H9 (cell line): Measurements from ENCODE around the gene ALOX5. TPM values are rescaled to one million over a fixed set of nuclear protein-coding genes. Genes with fewer than 3 reads are reported as not detected.
"Not testable (repeated sequence)": the region's sequence is repeated elsewhere in the genome, so short reads cannot be mapped to it uniquely, and the experiment has no call there.

Source experiments
- DNase-seq: peaks from one replicate; pipeline ENCODE4 v3.0.0-alpha.2; 2017
- H2AFZ ChIP-seq: one replicate; pipeline ENCODE4 v1.6.1; 2013; ENCODE audit warnings: mild to moderate bottlenecking, low read length, control low read depth, moderate library complexity
- H2AK5ac ChIP-seq: 2 replicates; pipeline ENCODE4 v1.6.1; 2013; ENCODE audit warnings: low read length, control low read depth, mixed read lengths; ENCODE audit not compliant: insufficient read length
- H2BK120ac ChIP-seq: one replicate; pipeline ENCODE4 v1.6.1; 2013; ENCODE audit warnings: low read depth, mild to moderate bottlenecking, low read length, control low read depth, inconsistent platforms; ENCODE audit not compliant: poor library complexity, severe bottlenecking
- H2BK12ac ChIP-seq: 2 replicates; pipeline ENCODE4 v1.6.1; 2013; ENCODE audit warnings: low read length, control low read depth, mixed read lengths, low read depth; ENCODE audit not compliant: insufficient read length
- H2BK15ac ChIP-seq: 2 replicates; pipeline ENCODE4 v1.6.1; 2013; ENCODE audit warnings: low read depth, low read length, control low read depth
- H2BK20ac ChIP-seq: one replicate; pipeline ENCODE4 v1.6.1; 2013; ENCODE audit warnings: low read depth, mild to moderate bottlenecking, low read length, control low read depth, inconsistent platforms; ENCODE audit not compliant: poor library complexity, severe bottlenecking
- H2BK5ac ChIP-seq: 2 replicates; pipeline ENCODE4 v1.6.1; 2013; ENCODE audit warnings: low read length, control low read depth, mixed read lengths; ENCODE audit not compliant: insufficient read length
- H3K14ac ChIP-seq: 2 replicates; pipeline ENCODE4 v1.6.1; 2013; ENCODE audit warnings: low read length, control low read depth; ENCODE audit not compliant: insufficient read depth
- H3K18ac ChIP-seq: 2 replicates; pipeline ENCODE4 v1.6.1; 2013; ENCODE audit warnings: low read depth, mild to moderate bottlenecking, mixed read lengths, low read length, control low read depth; ENCODE audit not compliant: insufficient read length
- H3K23ac ChIP-seq: 2 replicates; pipeline ENCODE4 v1.6.1; 2013; ENCODE audit warnings: low read length, control low read depth, mixed read lengths, low read depth; ENCODE audit not compliant: insufficient read length
- H3K23me2 ChIP-seq: 2 replicates; pipeline ENCODE4 v1.6.1; 2013; ENCODE audit warnings: low read depth, mild to moderate bottlenecking, mixed read lengths, low read length, control low read depth; ENCODE audit not compliant: insufficient read length, poor library complexity, severe bottlenecking
- H3K27ac ChIP-seq: 2 replicates; pipeline ENCODE4 v1.5.1; 2013; ENCODE audit warnings: low read length, control low read depth, mixed read lengths, low read depth; ENCODE audit not compliant: insufficient read length
- H3K27me3 ChIP-seq: 2 replicates; pipeline ENCODE4 v1.6.1; 2013; ENCODE audit warnings: low read length, control low read depth, inconsistent platforms; ENCODE audit not compliant: insufficient read depth
- H3K4ac ChIP-seq: 2 replicates; pipeline ENCODE4 v1.6.1; 2013; ENCODE audit warnings: low read depth, mild to moderate bottlenecking, control low read depth, inconsistent platforms, low read length, moderate library complexity
- H3K4me1 ChIP-seq: 2 replicates; pipeline ENCODE4 v1.6.1; 2013; ENCODE audit warnings: low read length, control low read depth, inconsistent platforms; ENCODE audit not compliant: insufficient read depth
- H3K4me2 ChIP-seq: 2 replicates; pipeline ENCODE4 v1.6.1; 2013; ENCODE audit warnings: low read length, control low read depth, mixed read lengths; ENCODE audit not compliant: insufficient read length, insufficient read depth
- H3K56ac ChIP-seq: 2 replicates; pipeline ENCODE4 v1.6.1; 2013; ENCODE audit warnings: low read depth, mild to moderate bottlenecking, mixed read lengths, low read length, control low read depth; ENCODE audit not compliant: insufficient read length
- H3K79me1 ChIP-seq: 2 replicates; pipeline ENCODE4 v1.6.1; 2013; ENCODE audit warnings: low read depth, mild to moderate bottlenecking, moderate library complexity, low read length, control low read depth, inconsistent platforms; ENCODE audit not compliant: insufficient read depth, poor library complexity, severe bottlenecking
- H3K79me2 ChIP-seq: 2 replicates; pipeline ENCODE4 v1.6.1; 2013; ENCODE audit warnings: low read length, control low read depth, inconsistent platforms; ENCODE audit not compliant: insufficient read depth
- H3K9ac ChIP-seq: 2 replicates; pipeline ENCODE4 v1.6.1; 2013; ENCODE audit warnings: low read length, control low read depth, mixed read lengths; ENCODE audit not compliant: insufficient read length; ENCODE audit errors: extremely low read depth
- H3K9me3 ChIP-seq: one replicate; pipeline ENCODE4 v1.6.1; 2013; ENCODE audit warnings: low read depth, low read length, inconsistent platforms; ENCODE audit not compliant: control insufficient read depth
- H3T11ph ChIP-seq: one replicate; pipeline ENCODE4 v1.6.1; 2013; ENCODE audit warnings: mild to moderate bottlenecking, low read length, control low read depth, inconsistent platforms
- H4K20me1 ChIP-seq: one replicate; pipeline ENCODE4 v1.6.1; 2013; ENCODE audit not compliant: control insufficient read depth, insufficient read length, insufficient read depth
- H4K5ac ChIP-seq: 2 replicates; pipeline ENCODE4 v1.6.1; 2013; ENCODE audit warnings: low read depth, mild to moderate bottlenecking, mixed read lengths, low read length, control low read depth; ENCODE audit not compliant: insufficient read length
- H4K8ac ChIP-seq: replicated peaks from 2 replicates; pipeline ENCODE4 v1.6.1; 2013; ENCODE audit warnings: low read length, control low read depth, mixed read lengths, low read depth; ENCODE audit not compliant: insufficient read length
- H4K91ac ChIP-seq: 2 replicates; pipeline ENCODE4 v1.6.1; 2013; ENCODE audit warnings: low read depth, mild to moderate bottlenecking, moderate library complexity, mixed read lengths, low read length, control low read depth; ENCODE audit not compliant: insufficient read length
- H3K27ac Mint-ChIP-seq, 3 experiments: 2 replicates in 2 of 3; 3 replicates in 1 of 3; pipeline ENCODE4 v1.8.0; 2020 to 2021; ENCODE audit warnings: mixed read lengths in 3 of 3, mild to moderate bottlenecking in 1 of 3, moderate library complexity in 1 of 3
- H3K27me3 Mint-ChIP-seq: 2 replicates; pipeline ENCODE4 v1.8.0; 2021; ENCODE audit warnings: low read depth, mild to moderate bottlenecking, moderate library complexity, mixed read lengths
- H3K36me3 Mint-ChIP-seq, 3 experiments: 2 replicates in 2 of 3; 3 replicates in 1 of 3; pipeline ENCODE4 v1.8.0; 2020 to 2021; ENCODE audit warnings: low read depth in 3 of 3, mixed read lengths in 3 of 3; ENCODE audit not compliant: insufficient read depth in 1 of 3
- H3K4me1 Mint-ChIP-seq, 2 experiments: 2 replicates each; pipeline ENCODE4 v1.8.0; 2020; ENCODE audit warnings: mixed read lengths in 2 of 2
- H3K4me3 Mint-ChIP-seq, 2 experiments: 2 replicates in 1 of 2; 3 replicates in 1 of 2; pipeline ENCODE4 v1.8.0; 2020 to 2021; ENCODE audit warnings: mild to moderate bottlenecking in 2 of 2, mixed read lengths in 2 of 2, moderate library complexity in 1 of 2
- H3K9me3 Mint-ChIP-seq, 2 experiments: 2 replicates in 1 of 2; 3 replicates in 1 of 2; pipeline ENCODE4 v1.8.0; 2020; ENCODE audit warnings: mild to moderate bottlenecking in 2 of 2, mixed read lengths in 2 of 2, moderate library complexity in 1 of 2
- CTCF ChIP-seq: fragments of 200-600 bp; sonication (generic); conservative IDR thresholded peaks from 3 replicates; pipeline ENCODE4 v1.8.0; 2021; ENCODE audit warnings: antibody characterized with exemption, mild to moderate bottlenecking
- WGBS: extraction: QIAGEN DNeasy Blood & Tissue Kit; methylation state at CpG from one replicate; pipeline ENCODE4 v1.1.7; 2013; ENCODE audit warnings: missing lambda C conversion rate, low lambda C conversion rate, mixed read lengths; ENCODE audit not compliant: insufficient read length; ENCODE audit errors: extremely low coverage; 5-methylcytosine and 5-hydroxymethylcytosine counted together
- total RNA-seq: library from RNA; stranded (reverse); gene quantifications from 2 replicates; pipeline ENCODE4 v1.2.1, GENCODE V29; 2021

ALOX5 gene
- total RNA-seq, 1 experiment from 2014 or later, result 3.7 TPM

GRCh38 chr10:45411607-45411940 lies 37.6 kb downstream of the ALOX5 start:
- H4K5ac ChIP-seq, result no peak overlapping the region
- no peak overlapping the region for H3K27ac Mint-ChIP-seq
- DNase-seq, result no peak
- H2AK5ac ChIP-seq, result no peak overlapping the region
- no peaks in the 10 kb centered on the region for H3K79me1 ChIP-seq
- no peaks in the 10 kb centered on the region for H3K27me3 ChIP-seq
- H3K56ac ChIP-seq, result no peak overlapping the region
- H3K4me3 Mint-ChIP-seq, result no peak overlapping the region
- H3K23me2 ChIP-seq, result no peaks in the 10 kb centered on the region
- no peak overlapping the region for H2BK12ac ChIP-seq
- no peak overlapping the region for H4K8ac ChIP-seq
- H3K14ac ChIP-seq, result no peak overlapping the region
- WGBS, result no CpG with 5 or more reads among the region's 4 CpGs
- no peak for TF ChIP-seq CTCF
- H3K23ac ChIP-seq, result no peak overlapping the region
- H3K4ac ChIP-seq, result no peak overlapping the region
- H4K20me1 ChIP-seq, result no peaks in the 10 kb centered on the region
- H3K4me1 Mint-ChIP-seq, result peaks cover 38 to 40% of the 10 kb centered on the region in 2 experiments
- peaks cover 0 to 2% (median 2%) of the 10 kb centered on the region in 3 experiments; a peak in 2 of 7 replicates for H3K36me3 Mint-ChIP-seq
- H2BK15ac ChIP-seq, result no peak overlapping the region
- H3K9me3 Mint-ChIP-seq, result peaks cover 2 to 10% of the 10 kb centered on the region in 2 experiments; a peak in 4 of 5 replicates
- no peak overlapping the region for H3K4me2 ChIP-seq
- no peak overlapping the region for H2AFZ ChIP-seq
- no peak overlapping the region for H3K18ac ChIP-seq
- H3K9ac ChIP-seq, result no peak overlapping the region
- H3K27me3 Mint-ChIP-seq, result peaks cover 6% of the 10 kb centered on the region
- no peak overlapping the region for H2BK20ac ChIP-seq
- no peak overlapping the region for H2BK5ac ChIP-seq
- H4K91ac ChIP-seq, result no peak overlapping the region
- H2BK120ac ChIP-seq, result no peak overlapping the region
- H3K9me3 ChIP-seq, result no peaks in the 10 kb centered on the region
- H3K27ac ChIP-seq, result no peak overlapping the region
- H3K79me2 ChIP-seq, result no peaks in the 10 kb centered on the region
- H3K4me1 ChIP-seq, result peaks cover 6% of the 10 kb centered on the region; the same call in 1 of the 2 replicates
- H3T11ph ChIP-seq, result no peak overlapping the region

DNA sequence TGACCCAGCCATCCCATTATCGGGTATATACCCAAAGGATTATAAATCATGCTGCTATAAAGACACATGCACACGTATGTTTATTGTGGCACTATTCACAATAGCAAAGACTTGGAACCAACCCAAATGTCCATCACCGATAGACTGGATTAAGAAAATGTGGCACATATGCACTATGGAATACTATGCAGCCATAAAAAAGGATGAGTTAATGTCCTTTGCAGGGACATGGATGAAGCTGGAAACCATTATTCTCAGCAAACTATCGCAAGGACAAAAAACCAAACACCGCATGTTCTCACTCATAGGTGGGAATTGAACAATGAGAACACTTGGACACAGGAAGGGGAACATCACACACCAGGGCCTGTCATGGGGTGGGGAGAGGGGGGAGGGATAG lies 41.0 kb downstream of the ALOX5 start:
- not testable (repeated sequence) for H2AFZ ChIP-seq, H3K27me3 ChIP-seq, H3K27ac Mint-ChIP-seq, H2BK12ac ChIP-seq, H3K4me1 ChIP-seq, H4K20me1 ChIP-seq, H3K23ac ChIP-seq, H3T11ph ChIP-seq, H3K14ac ChIP-seq, H3K4me3 Mint-ChIP-seq, H3K56ac ChIP-seq, H3K18ac ChIP-seq, H3K27ac ChIP-seq, H3K79me1 ChIP-seq, H4K91ac ChIP-seq, H3K4ac ChIP-seq, H4K8ac ChIP-seq, H3K9me3 ChIP-seq, H2BK20ac ChIP-seq, H3K9me3 Mint-ChIP-seq, H4K5ac ChIP-seq, DNase-seq, H2BK15ac ChIP-seq, H2BK5ac ChIP-seq, H2BK120ac ChIP-seq, H2AK5ac ChIP-seq, H3K9ac ChIP-seq, H3K79me2 ChIP-seq, H3K36me3 Mint-ChIP-seq, H3K4me2 ChIP-seq
- peaks cover 14% of the 10 kb centered on the region for H3K23me2 ChIP-seq
- peaks cover 27% of the 10 kb centered on the region for H3K27me3 Mint-ChIP-seq
- no CpG with 5 or more reads among the region's 5 CpGs for WGBS
- H3K4me1 Mint-ChIP-seq, result peaks cover 20% of the 10 kb centered on the region in 2 experiments
